Daoy (cell line): ENCODE results near the gene CAV2. TPM values are rescaled to one million over a fixed set of nuclear protein-coding genes. Genes with fewer than 3 reads are reported as not detected.

Experiments used
- DNase-seq: peaks from one replicate; pipeline ENCODE4 v3.0.0-alpha.2; 2015; ENCODE audit warnings: low read depth
- total RNA-seq: library from RNA; depleted of rRNA; stranded (reverse); fragments of >200 nt; shearing (Covaris generic); gene quantifications from 2 replicates; pipeline ENCODE4 v1.2.3, GENCODE V29; 2014

Gene CAV2
- total RNA-seq, 1 experiment from 2014 or later, result 150 TPM

- DNase-seq, result peak; percentile 17
These were observed 3.8 kb upstream of the CAV2 start for GRCh38 chr7:116495736-116496135.

- DNase-seq, result no peak
These were observed 2.9 kb upstream of the CAV2 start for GRCh38 chr7:116496653-116497052.

- DNase-seq, result no peak
These were observed 1.8 kb upstream of the CAV2 start for GRCh38 chr7:116497708-116498107.

GRCh38 chr7:116500078-116500853, 728 bp downstream of the CAV2 start:
- peak; percentile 89 for DNase-seq

GRCh38 chr7:116501425-116502167, 2.1 kb downstream of the CAV2 start:
- peak; percentile 82 for DNase-seq

GRCh38 chr7:116502201-116503096, 2.9 kb downstream of the CAV2 start:
- DNase-seq, result no peak

GRCh38 chr7:116503835-116504234, 4.3 kb downstream of the CAV2 start:
- no peak for DNase-seq

GRCh38 chr7:116505278-116505677, 5.7 kb downstream of the CAV2 start:
- no peak for DNase-seq

- DNase-seq, result no peak
These were observed 6.3 kb downstream of the CAV2 start for GRCh38 chr7:116505823-116506222.

- no peak for DNase-seq
These were observed 10.5 kb downstream of the CAV2 start for GRCh38 chr7:116509982-116510579.

GRCh38 chr7:116510795-116511194, 11.3 kb downstream of the CAV2 start:
- DNase-seq, result no peak

- DNase-seq, result peak; percentile 92
These were observed 12.3 kb downstream of the CAV2 start for GRCh38 chr7:116511552-116512519.

- DNase-seq, result peak; percentile 87
These were observed 13.1 kb downstream of the CAV2 start for GRCh38 chr7:116512520-116513188.

GRCh38 chr7:116515584-116515983, 16.0 kb downstream of the CAV2 start:
- no peak for DNase-seq

GRCh38 chr7:116516324-116516723, 16.8 kb downstream of the CAV2 start:
- DNase-seq, result no peak

- DNase-seq, result no peak
These were observed 18.1 kb downstream of the CAV2 start for GRCh38 chr7:116517626-116518025.

- DNase-seq, result no peak
These were observed 19.4 kb downstream of the CAV2 start for GRCh38 chr7:116518961-116519360.

GRCh38 chr7:116521046-116521664, 21.6 kb downstream of the CAV2 start:
- DNase-seq, result peak; percentile 37

GRCh38 chr7:116522247-116522646, 22.7 kb downstream of the CAV2 start:
- DNase-seq, result peak; percentile 94
